Measurements from ENCODE around the gene NT5E. TPM values are rescaled to one million over a fixed set of nuclear protein-coding genes. Genes with fewer than 3 reads are reported as not detected.
A peak's percentile ranks its signal among the peaks of the same experiment; 100 is the strongest.

The NT5E gene
- total RNA-seq, 1 donor from 2014 or later: 38.2 TPM

GRCh38 chr6:85458782-85459181, 8.9 kb downstream of the NT5E start:
- Mint-ChIP-seq H3K9me3 (ENCODE audit: low read depth) (no peaks in the 10 kb centered on the region), H3K36me3 (ENCODE audit: insufficient read depth) (no peaks in the 10 kb centered on the region), H3K4me3 (ENCODE audit: low read depth) (no peak overlapping the region), H3K27me3 (no peaks in the 10 kb centered on the region), H3K4me1 (ENCODE audit: low read depth) (peaks cover 9% of the 10 kb centered on the region), H3K27ac (no peak overlapping the region)
- no peak for DNase-seq (ENCODE audit: low spot score, unreplicated experiment)
- TF ChIP-seq CTCF (IDR thresholded peaks at IDR 0.05; ENCODE audit: unreplicated experiment): no peak

GRCh38 chr6:85459224-85459901, 9.5 kb downstream of the NT5E start:
- no peaks in the 10 kb centered on the region for H3K9me3 Mint-ChIP-seq (ENCODE audit: low read depth)
- peak overlapping the region; percentile 29 for H3K27ac Mint-ChIP-seq
- no peak overlapping the region for H3K4me3 Mint-ChIP-seq (ENCODE audit: low read depth)
- H3K4me1 Mint-ChIP-seq (ENCODE audit: low read depth): peaks cover 7% of the 10 kb centered on the region
- H3K36me3 Mint-ChIP-seq (ENCODE audit: insufficient read depth): no peaks in the 10 kb centered on the region
- TF ChIP-seq CTCF (IDR thresholded peaks at IDR 0.05; ENCODE audit: unreplicated experiment): no peak
- DNase-seq (ENCODE audit: low spot score, unreplicated experiment): no peak
- no peaks in the 10 kb centered on the region for H3K27me3 Mint-ChIP-seq

GRCh38 chr6:85460154-85460920, 10.5 kb downstream of the NT5E start:
- Mint-ChIP-seq H3K4me3 (ENCODE audit: low read depth) (no peak overlapping the region), H3K27me3 (no peaks in the 10 kb centered on the region), H3K36me3 (ENCODE audit: insufficient read depth) (no peaks in the 10 kb centered on the region), H3K4me1 (ENCODE audit: low read depth) (peaks cover 7% of the 10 kb centered on the region), H3K9me3 (ENCODE audit: low read depth) (no peaks in the 10 kb centered on the region), H3K27ac (no peak overlapping the region)
- no peak for DNase-seq (ENCODE audit: low spot score, unreplicated experiment)
- no peak for TF ChIP-seq CTCF (IDR thresholded peaks at IDR 0.05; ENCODE audit: unreplicated experiment)

- no peak for DNase-seq (ENCODE audit: low spot score, unreplicated experiment)
- H3K4me1 Mint-ChIP-seq (ENCODE audit: low read depth): peaks cover 9% of the 10 kb centered on the region
- no peak overlapping the region for H3K27ac Mint-ChIP-seq
- no peak for TF ChIP-seq CTCF (IDR thresholded peaks at IDR 0.05; ENCODE audit: unreplicated experiment)
- H3K4me3 Mint-ChIP-seq (ENCODE audit: low read depth): no peak overlapping the region
- H3K9me3 Mint-ChIP-seq (ENCODE audit: low read depth): no peaks in the 10 kb centered on the region
- H3K27me3 Mint-ChIP-seq: no peaks in the 10 kb centered on the region
- no peaks in the 10 kb centered on the region for H3K36me3 Mint-ChIP-seq (ENCODE audit: insufficient read depth)
Observed at GRCh38 chr6:85460921-85461797, 11.3 kb downstream of the NT5E start.

- no peak for TF ChIP-seq CTCF (IDR thresholded peaks at IDR 0.05; ENCODE audit: unreplicated experiment)
- no peak overlapping the region for H3K27ac Mint-ChIP-seq
Observed at GRCh38 chr6:85461798-85462170, 11.9 kb downstream of the NT5E start.

More at GRCh38 chr6:85461798-85462170, 11.9 kb downstream of the NT5E start:
- Mint-ChIP-seq H3K36me3 (ENCODE audit: insufficient read depth) (no peaks in the 10 kb centered on the region), H3K4me3 (ENCODE audit: low read depth) (no peak overlapping the region), H3K27me3 (no peaks in the 10 kb centered on the region), H3K4me1 (ENCODE audit: low read depth) (peaks cover 9% of the 10 kb centered on the region), H3K9me3 (ENCODE audit: low read depth) (no peaks in the 10 kb centered on the region)
- no peak for DNase-seq (ENCODE audit: low spot score, unreplicated experiment)
